Measurements from ENCODE around the gene ING4. TPM values are rescaled to one million over a fixed set of nuclear protein-coding genes. Genes with fewer than 3 reads are reported as not detected.
"Not testable (repeated sequence)": the region's sequence is repeated elsewhere in the genome, so short reads cannot be mapped to it uniquely, and the experiment has no call there.

The ING4 gene
- 45.7 TPM for total RNA-seq

DNA sequence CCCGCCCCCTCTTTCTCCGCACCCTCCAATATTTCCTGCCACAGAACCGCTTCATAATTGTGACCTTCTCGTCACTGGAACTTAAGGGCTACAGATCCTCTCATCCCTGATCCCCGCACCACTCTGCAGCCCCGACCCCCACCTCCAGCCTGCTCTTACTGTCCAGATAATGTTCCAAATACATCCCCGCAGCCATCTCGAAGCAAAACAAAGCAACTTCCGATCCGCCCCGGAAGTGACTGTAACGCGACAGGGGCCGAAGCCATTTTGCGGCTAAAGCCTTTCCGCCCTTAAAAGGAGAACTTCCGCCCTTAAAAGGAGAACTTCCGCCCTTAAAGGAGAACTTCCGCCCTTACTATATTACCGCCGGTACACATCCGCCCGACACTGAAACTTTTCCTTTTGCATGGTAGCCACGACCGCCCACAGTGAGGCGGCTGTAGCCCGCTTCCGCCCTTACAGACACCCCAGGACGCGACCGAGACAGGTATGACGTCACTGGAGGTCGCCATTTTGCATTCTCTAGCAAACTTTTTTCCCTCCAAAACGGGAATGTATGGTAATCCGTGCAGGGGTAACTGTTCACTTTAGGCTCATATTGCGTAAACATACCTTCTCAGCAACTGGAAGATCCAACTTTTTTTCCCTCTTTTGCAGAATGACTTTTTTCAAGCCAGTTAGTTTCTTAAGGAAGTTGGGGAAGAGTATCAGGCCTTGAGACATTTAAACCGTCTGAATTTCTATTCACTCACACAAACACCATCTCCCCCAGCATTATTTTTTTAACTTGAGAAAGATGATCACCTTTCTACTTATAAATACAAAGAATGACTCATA is at the start of gene ING4:
TSS of gene ING4 (minus strand) at position 214 of the 837 bp plus-strand sequence. CDS start at position 196, 18 bp downstream.
- intact Hi-C loops (cut with DNase I) = loop anchor here (1.0 kb wide), 1 partner anchor 26 kb away; the partner anchor contains the start of gene ZNF384
- peak; percentile 83 to 98 for TF ChIP-seq POLR2AphosphoS5 (IDR thresholded peaks at IDR 0.05; ENCODE audit: insufficient read depth in 1 of 2, low read depth in 1 of 2)
- TF ChIP-seq, protein P1, sequence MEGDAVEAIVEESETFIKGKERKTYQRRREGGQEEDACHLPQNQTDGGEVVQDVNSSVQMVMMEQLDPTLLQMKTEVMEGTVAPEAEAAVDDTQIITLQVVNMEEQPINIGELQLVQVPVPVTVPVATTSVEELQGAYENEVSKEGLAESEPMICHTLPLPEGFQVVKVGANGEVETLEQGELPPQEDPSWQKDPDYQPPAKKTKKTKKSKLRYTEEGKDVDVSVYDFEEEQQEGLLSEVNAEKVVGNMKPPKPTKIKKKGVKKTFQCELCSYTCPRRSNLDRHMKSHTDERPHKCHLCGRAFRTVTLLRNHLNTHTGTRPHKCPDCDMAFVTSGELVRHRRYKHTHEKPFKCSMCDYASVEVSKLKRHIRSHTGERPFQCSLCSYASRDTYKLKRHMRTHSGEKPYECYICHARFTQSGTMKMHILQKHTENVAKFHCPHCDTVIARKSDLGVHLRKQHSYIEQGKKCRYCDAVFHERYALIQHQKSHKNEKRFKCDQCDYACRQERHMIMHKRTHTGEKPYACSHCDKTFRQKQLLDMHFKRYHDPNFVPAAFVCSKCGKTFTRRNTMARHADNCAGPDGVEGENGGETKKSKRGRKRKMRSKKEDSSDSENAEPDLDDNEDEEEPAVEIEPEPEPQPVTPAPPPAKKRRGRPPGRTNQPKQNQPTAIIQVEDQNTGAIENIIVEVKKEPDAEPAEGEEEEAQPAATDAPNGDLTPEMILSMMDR (IDR thresholded peaks at IDR 0.05) = no peak
- peak within 1 kb of the TSS; percentile 68 for H3K27ac ChIP-seq

DNA sequence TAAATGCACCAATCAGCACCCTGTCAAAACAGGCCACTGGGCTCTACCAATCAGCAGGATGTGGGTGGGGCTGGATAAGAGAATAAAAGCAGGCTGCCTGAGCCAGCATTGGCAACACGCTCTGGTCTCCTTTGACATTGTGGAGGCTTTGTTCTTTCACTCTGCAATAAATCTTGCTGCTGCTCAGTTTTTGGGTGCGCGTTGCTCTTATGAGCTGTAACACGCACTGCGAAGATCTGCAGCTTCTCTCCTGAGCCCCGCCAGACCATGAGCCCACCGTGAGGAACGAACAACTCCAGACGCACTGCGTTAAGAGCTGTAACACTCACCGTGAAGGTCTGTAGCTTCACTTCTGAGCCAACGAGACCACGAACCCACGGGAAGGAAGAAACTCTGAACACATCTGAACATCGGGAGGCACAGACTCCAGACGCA is 46.1 kb upstream of the ING4 start:
- Histone ChIP-seq H3K9me3 (no peaks in the 10 kb centered on the region), H3K4me3 (no peak overlapping the region), H3K4me1 (no peaks in the 10 kb centered on the region), H3K36me3 (no peaks in the 10 kb centered on the region), H3K27me3 (no peaks in the 10 kb centered on the region), H3K27ac (no peak overlapping the region)
- intact Hi-C loops (cut with DNase I) = no loop called here
- TF ChIP-seq POLR2AphosphoS5 (IDR thresholded peaks at IDR 0.05; ENCODE audit: insufficient read depth in 1 of 2, low read depth in 1 of 2) = no peak
- TF ChIP-seq, protein P1 (IDR thresholded peaks at IDR 0.05) = no peak
- no peak for TF ChIP-seq POLR2A (IDR thresholded peaks at IDR 0.05)
- DNase-seq (ENCODE audit: extremely low spot score in 2 of 2) = no peak

More for the DNA sequence above, at the start of gene ING4:
- H3K4me1 ChIP-seq = peaks cover 15% of the 10 kb centered on the region
- peak in 1 of 2 donors; percentile 99 for DNase-seq (ENCODE audit: extremely low spot score in 2 of 2)
- no peaks in the 10 kb centered on the region for H3K9me3 ChIP-seq
- H3K4me3 ChIP-seq = peak within 1 kb of the TSS; percentile 69 to 70
- H3K36me3 ChIP-seq = peaks cover 0 to 19% of the 10 kb centered on the region in 2 donors
- no peaks in the 10 kb centered on the region for H3K27me3 ChIP-seq

DNA sequence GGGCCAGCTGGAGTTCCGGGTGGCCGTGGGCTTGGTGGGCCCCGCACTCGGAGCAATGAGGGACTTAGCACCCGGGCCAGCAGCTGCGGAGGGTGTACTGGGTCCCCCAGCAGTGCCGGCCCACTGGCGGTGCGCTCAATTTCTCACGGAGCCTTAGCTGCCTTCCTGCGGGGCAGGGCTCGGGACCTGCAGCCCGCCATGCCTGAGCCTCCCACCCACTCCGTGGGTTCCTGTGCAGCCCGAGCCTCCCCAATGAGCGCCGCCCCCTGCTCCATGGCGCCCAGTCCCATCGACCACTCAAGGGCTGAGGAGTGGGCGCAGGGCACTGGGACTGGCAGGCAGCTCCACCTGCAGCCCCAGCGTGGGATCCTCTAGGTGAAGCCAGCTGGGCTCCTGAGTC is 45.4 kb upstream of the ING4 start:
- H3K4me1 ChIP-seq; H3K27ac ChIP-seq; intact Hi-C loops (cut with DNase I); H3K4me3 ChIP-seq; H3K36me3 ChIP-seq; H3K9me3 ChIP-seq; DNase-seq (ENCODE audit: extremely low spot score in 2 of 2); H3K27me3 ChIP-seq: not testable (repeated sequence)

DNA sequence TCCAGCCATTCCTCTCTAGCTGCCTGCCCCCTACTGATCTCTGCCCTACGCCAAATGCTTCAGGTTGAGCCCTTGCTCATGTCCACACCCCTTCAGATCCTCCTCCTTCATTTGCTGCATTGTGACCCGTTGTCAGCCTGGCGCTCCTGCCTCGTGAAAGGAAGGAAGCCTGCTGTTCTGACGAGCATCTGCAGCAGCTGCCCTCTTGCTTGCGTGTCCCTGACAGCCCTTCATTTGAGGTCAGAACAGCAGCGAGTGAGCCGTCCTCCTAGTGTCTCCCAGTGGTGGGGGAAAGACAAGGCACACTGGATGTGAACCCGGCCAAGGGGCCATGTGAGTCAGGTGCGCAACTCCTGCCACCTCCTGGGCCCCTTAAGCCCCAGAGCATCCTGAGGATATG is 40.7 kb upstream of the ING4 start:
- no peaks in the 10 kb centered on the region for H3K36me3 ChIP-seq
- H3K9me3 ChIP-seq = no peaks in the 10 kb centered on the region
- no peak for DNase-seq (ENCODE audit: extremely low spot score in 2 of 2)
- no peak overlapping the region for H3K4me3 ChIP-seq
- no peaks in the 10 kb centered on the region for H3K27me3 ChIP-seq
- intact Hi-C loops (cut with DNase I) = no loop called here
- H3K27ac ChIP-seq = no peak overlapping the region
- H3K4me1 ChIP-seq = peaks cover 13% of the 10 kb centered on the region
- TF ChIP-seq, protein P1 (IDR thresholded peaks at IDR 0.05) = no peak
- TF ChIP-seq POLR2A (IDR thresholded peaks at IDR 0.05) = no peak
- TF ChIP-seq POLR2AphosphoS5 (IDR thresholded peaks at IDR 0.05; ENCODE audit: insufficient read depth in 1 of 2, low read depth in 1 of 2) = no peak

DNA sequence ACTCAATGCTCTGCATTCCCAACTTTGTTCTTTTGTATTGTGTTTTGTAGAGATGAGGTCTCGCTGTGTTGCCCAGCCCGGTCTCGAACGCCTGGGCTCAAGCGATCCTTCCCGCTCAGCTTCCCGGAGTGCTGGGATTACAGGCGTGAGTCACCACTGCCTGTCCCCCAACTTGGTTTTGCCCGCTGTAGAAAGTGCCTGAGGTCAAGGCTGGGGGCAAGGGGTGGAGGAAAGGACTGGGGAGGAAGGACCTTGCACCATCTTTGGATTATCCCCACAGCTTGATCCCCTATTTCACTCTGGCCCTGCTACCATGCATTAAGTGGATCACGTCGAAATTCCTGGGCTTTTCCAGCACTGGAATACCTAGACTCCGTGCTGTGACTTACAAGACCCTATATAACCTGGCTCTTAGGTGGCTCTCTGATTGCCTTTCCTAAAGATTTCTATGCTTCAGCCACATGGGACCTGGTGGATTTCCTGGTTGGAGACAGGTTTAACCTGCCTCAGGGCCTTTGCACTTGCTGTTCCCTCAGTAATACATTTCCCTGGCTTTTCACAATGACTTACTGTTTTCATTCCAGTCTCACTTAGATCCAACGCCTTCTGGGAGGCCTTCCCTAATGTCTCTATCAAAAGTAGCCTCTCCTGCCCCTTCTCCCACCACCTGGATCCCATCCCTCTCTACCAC is 38.3 kb upstream of the ING4 start:
- TF ChIP-seq POLR2A (IDR thresholded peaks at IDR 0.05) (no peak), POLR2AphosphoS5 (IDR thresholded peaks at IDR 0.05; ENCODE audit: insufficient read depth in 1 of 2, low read depth in 1 of 2) (peak in 1 of 2 donors; percentile 9)
- TF ChIP-seq, protein P1 (IDR thresholded peaks at IDR 0.05) = no peak
- peak overlapping the region; percentile 50 to 70 for H3K4me3 ChIP-seq
- no peaks in the 10 kb centered on the region for H3K27me3 ChIP-seq
- DNase-seq (ENCODE audit: extremely low spot score in 2 of 2) = no peak
- intact Hi-C loops (cut with DNase I) = no loop called here
- H3K9me3 ChIP-seq = no peaks in the 10 kb centered on the region
- H3K27ac ChIP-seq = peak overlapping the region; percentile 27
- H3K4me1 ChIP-seq = peaks cover 13% of the 10 kb centered on the region
- no peaks in the 10 kb centered on the region for H3K36me3 ChIP-seq
